Hepatic stellate cell (primary cell): Measurements from ENCODE around the gene SOD1.
A peak's percentile ranks its signal among the peaks of the same experiment; 100 is the strongest.
"Not testable (repeated sequence)": the region's sequence is repeated elsewhere in the genome, so short reads cannot be mapped to it uniquely, and the experiment has no call there.

Source experiments
- DNase-seq: peaks from one replicate; pipeline ENCODE4 v3.0.0; 2011; ENCODE audit warnings: low spot score

The SOD1 gene

GRCh38 chr21:31659536-31660258 lies at the start of gene SOD1:
Gene SOD1 (plus strand): TSS chr21:31659693. CDS start chr21:31659770, 77 bp downstream.
- DNase-seq: peak; percentile 97

DNA sequence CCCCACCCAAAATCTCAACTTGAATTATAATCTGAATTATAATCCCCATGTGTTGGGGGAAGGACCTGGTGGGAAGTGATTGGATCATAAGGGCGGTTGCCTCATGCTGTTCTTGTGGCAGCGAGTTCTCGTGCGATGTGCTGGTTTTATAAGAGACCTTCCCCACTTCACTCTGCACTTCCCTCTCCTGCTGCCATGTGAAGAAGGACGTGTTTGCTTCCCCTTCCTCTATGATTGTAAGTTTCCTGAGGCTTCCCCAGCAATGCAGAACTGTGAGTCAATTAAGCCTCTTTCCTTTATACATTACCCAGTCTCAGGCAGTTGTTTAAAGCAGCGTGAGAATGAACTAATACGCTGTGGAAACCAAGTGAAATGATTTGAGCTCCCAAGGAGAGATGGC lies 48.0 kb upstream of the SOD1 start:
- DNase-seq: no peak

GRCh38 chr21:31612894-31613785 lies 46.4 kb upstream of the SOD1 start:
- no peak for DNase-seq

GRCh38 chr21:31614705-31615104 lies 44.8 kb upstream of the SOD1 start:
- DNase-seq: no peak

DNA sequence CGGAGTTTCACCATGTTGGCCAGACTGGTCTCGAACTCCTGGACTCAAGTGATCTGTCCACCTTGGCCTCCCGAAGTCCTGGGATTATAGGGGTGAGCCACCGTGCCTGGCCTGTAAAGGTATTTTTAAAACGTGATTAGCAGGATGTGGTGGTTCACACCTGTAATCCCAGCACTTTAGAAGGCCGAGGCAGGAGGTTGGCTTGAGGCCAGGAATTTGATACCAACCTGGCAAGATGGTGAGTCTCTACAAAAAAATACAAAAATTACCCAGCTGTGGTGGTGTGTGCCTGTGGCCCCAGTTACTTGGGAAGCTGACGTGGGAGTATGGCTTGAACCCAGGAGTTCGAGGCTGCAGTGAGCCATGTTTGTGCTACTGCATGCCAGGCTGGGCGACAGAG lies 43.3 kb upstream of the SOD1 start:
- DNase-seq: no peak

- no peak for DNase-seq
These were observed 40.6 kb upstream of the SOD1 start for GRCh38 chr21:31618696-31619430.

GRCh38 chr21:31622397-31622796 lies 37.1 kb upstream of the SOD1 start:
- no peak for DNase-seq

DNA sequence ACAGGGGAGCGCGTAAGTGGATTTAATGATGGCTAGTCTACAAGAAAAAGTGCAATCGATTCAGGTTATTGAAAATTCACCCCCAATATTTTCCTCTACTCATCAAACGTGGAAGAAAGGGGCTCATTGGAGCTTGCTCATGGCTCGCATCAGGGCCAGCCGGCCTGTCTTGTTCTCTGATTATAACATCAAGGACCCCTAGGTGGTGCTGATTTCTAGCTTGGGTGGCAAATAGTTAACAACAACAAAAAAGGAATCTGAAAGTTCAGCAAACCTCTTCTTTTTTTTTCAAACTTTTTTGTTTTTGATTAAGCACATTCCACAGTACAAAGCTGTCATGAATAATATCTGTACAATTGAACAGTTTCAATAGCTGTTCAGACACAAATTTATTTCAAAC lies 35.8 kb upstream of the SOD1 start:
- no peak for DNase-seq

DNA sequence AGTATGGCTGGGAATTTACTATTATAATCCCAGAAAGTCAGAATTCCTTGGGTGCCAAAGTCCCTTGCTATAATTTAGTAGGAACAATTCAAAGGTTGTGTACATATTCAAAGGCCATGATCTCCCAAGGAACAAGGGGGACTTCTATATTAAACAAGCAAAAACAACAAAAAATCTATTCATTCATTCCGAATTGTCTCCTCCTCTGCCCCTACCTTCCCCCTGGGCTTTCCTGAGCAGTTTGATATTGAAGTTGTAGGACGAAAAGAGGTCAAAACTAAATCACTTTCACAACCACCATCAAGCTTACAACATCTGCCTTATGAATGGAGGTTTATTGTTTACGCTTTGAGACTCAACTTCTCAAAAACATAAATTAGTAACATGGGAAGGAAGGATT lies 35.3 kb upstream of the SOD1 start:
- DNase-seq: no peak

DNA sequence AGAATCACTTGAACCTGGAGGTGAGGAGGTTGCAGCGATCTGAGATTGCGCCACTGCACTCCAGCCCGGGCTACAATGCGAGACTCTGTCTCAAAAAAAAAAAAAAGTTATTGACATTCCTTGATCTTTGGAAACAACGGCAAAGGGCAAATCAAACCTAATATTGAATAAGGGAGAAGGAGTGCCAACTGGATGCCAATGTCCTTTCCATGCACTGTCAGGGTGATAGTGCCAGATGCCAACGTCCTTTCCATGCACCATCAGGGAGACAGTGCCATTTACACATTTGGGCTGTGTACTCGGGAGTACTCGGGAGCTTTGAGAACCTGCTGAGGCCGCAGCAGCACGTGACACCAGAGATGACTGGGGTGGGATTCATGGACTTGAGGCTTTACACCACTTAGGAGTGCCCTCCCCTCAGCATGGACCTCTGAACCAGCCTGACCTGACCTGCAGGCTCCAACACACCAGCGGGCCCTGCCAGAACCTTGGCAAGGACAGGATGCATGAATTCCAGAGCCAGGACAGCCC lies 34.5 kb upstream of the SOD1 start:
- DNase-seq: no peak

GRCh38 chr21:31629972-31630711 lies 29.4 kb upstream of the SOD1 start:
- DNase-seq: peak; percentile 38

GRCh38 chr21:31631881-31632280 lies 27.6 kb upstream of the SOD1 start:
- DNase-seq: not testable (repeated sequence)

GRCh38 chr21:31634993-31635392 lies 24.5 kb upstream of the SOD1 start:
- DNase-seq: no peak

GRCh38 chr21:31636874-31637273 lies 22.6 kb upstream of the SOD1 start:
- DNase-seq: no peak

GRCh38 chr21:31641416-31641922 lies 18.0 kb upstream of the SOD1 start:
- no peak for DNase-seq

GRCh38 chr21:31644643-31645042 lies 14.8 kb upstream of the SOD1 start:
- no peak for DNase-seq

DNA sequence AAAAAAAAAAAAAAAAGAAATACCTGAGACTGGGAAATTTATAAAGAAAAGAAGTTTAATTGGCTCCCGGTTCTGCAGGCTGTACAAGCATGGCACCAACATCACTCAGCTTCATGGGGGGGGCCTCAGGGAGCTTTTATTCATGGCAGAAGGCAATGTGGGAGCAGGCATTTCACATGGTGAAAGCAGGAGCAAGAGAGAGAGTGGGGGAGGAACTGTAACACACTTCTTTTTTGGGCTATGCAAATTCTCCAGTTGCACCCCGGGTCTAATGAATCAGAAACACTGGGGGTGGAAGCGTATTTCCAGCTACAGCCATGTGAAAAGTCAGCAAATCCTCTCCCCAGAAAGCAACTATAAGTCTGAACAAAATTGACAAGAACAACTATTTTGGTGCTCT lies 11.8 kb upstream of the SOD1 start:
- DNase-seq: no peak

- DNase-seq: no peak
These were observed 8.6 kb upstream of the SOD1 start for GRCh38 chr21:31650930-31651329.

- DNase-seq: not testable (repeated sequence)
These were observed 8.0 kb upstream of the SOD1 start for GRCh38 chr21:31651491-31651890.

GRCh38 chr21:31654340-31654739 lies 5.2 kb upstream of the SOD1 start:
- no peak for DNase-seq

DNA sequence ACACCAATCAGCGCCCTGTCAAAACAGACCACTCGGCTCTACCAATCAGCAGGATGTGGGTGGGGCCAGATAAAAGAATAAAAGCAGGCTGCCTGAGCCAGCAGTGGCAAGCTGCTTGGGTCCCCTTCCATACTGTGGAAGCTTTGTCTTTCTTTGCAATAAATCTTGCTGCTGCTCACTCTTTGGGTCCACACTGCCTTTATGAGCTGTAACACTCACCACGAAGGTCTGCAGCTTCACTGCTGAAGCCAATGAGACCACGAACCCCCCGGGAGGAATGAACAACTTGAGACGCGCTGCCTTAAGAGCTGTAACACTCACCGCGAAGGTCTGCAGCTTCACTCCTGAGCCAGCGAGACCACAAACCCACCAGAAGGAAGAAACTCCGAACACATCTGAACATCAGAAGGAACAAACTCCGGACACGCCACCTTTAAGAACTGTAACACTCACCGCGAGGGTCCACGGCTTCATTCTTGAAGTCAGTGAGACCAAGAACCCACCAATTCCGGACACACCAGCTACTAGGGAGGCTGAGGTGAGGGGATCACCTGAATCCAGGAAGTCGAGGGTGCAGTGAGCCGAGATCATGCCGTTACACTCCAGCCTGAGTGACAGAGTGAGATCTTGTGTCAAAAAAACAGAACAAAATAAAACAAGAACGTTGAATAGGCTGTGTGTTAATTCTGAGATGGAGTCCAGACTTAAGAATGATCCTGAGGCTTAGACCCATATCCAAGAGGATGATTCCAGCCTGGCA lies 4.5 kb upstream of the SOD1 start:
- DNase-seq: not testable (repeated sequence)
